HL-60 (cell line): ENCODE results near the gene TANC2.

Source experiments
- DNase-seq, 2 experiments: peaks; one replicate each; pipeline ENCODE4 v3.0.0-alpha.2; 2010 to 2020; ENCODE audit warnings: low read depth in 1 of 2, low spot score in 1 of 2
- H3K27ac ChIP-seq: fragments of 250-450 bp; sonication (Bioruptor Pico); replicated peaks from 2 replicates; pipeline ENCODE4 v1.5.1; 2020; ENCODE audit warnings: mild to moderate bottlenecking, moderate library complexity
- H3K27me3 ChIP-seq: fragments of 250-450 bp; sonication (Bioruptor Pico); 2 replicates; pipeline ENCODE4 v1.5.1; 2021; ENCODE audit warnings: mild to moderate bottlenecking, moderate library complexity; ENCODE audit not compliant: insufficient read depth, poor library complexity, severe bottlenecking
- H3K4me3 ChIP-seq: replicated peaks from 2 replicates; pipeline ENCODE4 v1.5.1; 2011; ENCODE audit warnings: mild to moderate bottlenecking, control low read depth, low read length; ENCODE audit not compliant: insufficient read depth
- GABPA ChIP-seq: IDR thresholded peaks from 2 replicates; pipeline ENCODE4 v1.6.1; 2012; ENCODE audit warnings: low read depth
- POLR2AphosphoS5 ChIP-seq: IDR thresholded peaks from 2 replicates; pipeline ENCODE4 v1.6.1; 2012; ENCODE audit warnings: low read depth
- SPI1 ChIP-seq: IDR thresholded peaks from 2 replicates; pipeline ENCODE4 v1.6.1; 2012; ENCODE audit warnings: low read depth, mild to moderate bottlenecking, borderline replicate concordance
- TF ChIP-seq, protein P1 (sequence below): IDR thresholded peaks from one replicate; pipeline ENCODE4 v1.5.1; 2011; ENCODE audit warnings: low read length, control low read depth, inconsistent platforms; ENCODE audit not compliant: insufficient read depth
- TF ChIP-seq, protein P2 (sequence below): IDR thresholded peaks from 2 replicates; pipeline ENCODE4 v1.6.1; 2012; ENCODE audit warnings: low read depth; ENCODE audit not compliant: insufficient replicate concordance

Gene TANC2

DNA sequence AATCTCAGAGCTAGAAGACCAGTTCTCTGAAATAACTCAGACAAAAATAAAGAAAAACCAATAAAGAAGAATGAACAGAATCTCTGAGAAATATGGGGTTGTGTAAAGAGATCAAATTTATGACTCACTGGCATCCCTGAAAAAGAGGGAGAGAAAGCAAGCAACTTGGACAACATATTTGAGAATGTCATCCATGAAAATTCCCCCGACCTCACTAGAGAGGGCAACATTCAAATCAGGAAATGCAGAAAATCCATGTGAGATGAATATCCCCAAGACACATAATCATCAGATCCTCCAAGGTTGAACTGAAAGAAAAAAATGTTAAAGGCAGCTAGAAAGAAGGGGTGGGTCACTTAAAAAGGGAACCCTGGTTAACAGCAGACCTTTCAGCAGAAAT is 32.1 kb downstream of the TANC2 start:
- no peaks in the 10 kb centered on the region for H3K27me3 ChIP-seq
- no peak overlapping the region for H3K27ac ChIP-seq
- TF ChIP-seq GABPA (no peak), SPI1 (0 out of 2 replicates have a peak, but pooled peaks have one; percentile 7)
- TF ChIP-seq, protein P1, sequence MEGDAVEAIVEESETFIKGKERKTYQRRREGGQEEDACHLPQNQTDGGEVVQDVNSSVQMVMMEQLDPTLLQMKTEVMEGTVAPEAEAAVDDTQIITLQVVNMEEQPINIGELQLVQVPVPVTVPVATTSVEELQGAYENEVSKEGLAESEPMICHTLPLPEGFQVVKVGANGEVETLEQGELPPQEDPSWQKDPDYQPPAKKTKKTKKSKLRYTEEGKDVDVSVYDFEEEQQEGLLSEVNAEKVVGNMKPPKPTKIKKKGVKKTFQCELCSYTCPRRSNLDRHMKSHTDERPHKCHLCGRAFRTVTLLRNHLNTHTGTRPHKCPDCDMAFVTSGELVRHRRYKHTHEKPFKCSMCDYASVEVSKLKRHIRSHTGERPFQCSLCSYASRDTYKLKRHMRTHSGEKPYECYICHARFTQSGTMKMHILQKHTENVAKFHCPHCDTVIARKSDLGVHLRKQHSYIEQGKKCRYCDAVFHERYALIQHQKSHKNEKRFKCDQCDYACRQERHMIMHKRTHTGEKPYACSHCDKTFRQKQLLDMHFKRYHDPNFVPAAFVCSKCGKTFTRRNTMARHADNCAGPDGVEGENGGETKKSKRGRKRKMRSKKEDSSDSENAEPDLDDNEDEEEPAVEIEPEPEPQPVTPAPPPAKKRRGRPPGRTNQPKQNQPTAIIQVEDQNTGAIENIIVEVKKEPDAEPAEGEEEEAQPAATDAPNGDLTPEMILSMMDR, result no peak
- DNase-seq, result no peak
- H3K4me3 ChIP-seq, result no peak overlapping the region

DNA sequence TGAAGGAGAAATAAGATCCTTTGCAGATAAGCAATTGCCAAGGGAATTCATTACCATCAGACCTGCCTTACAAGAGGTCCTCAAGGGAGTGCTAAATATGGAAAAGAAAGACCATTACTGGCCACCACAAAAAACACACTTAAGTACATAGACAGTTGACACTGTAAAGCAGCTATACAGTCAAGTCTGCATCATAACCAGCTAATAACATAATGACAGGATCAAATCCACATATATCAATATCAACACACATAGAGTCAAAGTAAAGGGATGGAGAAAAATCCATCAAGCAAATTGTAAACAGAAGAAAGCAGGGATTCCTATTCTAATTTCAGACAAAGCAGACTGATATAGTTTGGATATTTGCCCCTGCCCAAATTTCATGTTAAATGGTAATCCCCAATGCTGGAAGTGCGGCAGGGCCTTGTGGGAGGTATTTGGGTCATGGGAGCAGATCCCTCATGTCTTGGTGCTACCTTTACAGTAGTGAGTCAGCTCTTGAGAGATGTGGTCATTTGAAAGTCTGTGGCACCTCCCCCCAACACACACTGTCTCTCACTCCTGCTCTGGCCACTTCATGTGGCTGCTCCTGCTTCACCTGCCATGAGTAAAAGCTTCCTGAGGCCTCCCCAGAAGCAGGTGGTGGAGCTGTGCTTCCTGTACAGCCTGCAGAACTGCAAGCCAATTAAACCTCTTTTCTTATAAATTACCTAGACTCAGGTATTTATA is 32.8 kb downstream of the TANC2 start:
- DNase-seq, result no peak
- Histone ChIP-seq H3K27ac (no peak overlapping the region), H3K27me3 (no peaks in the 10 kb centered on the region), H3K4me3 (no peak overlapping the region)
- no peak for TF ChIP-seq POLR2AphosphoS5
- TF ChIP-seq, protein P2, sequence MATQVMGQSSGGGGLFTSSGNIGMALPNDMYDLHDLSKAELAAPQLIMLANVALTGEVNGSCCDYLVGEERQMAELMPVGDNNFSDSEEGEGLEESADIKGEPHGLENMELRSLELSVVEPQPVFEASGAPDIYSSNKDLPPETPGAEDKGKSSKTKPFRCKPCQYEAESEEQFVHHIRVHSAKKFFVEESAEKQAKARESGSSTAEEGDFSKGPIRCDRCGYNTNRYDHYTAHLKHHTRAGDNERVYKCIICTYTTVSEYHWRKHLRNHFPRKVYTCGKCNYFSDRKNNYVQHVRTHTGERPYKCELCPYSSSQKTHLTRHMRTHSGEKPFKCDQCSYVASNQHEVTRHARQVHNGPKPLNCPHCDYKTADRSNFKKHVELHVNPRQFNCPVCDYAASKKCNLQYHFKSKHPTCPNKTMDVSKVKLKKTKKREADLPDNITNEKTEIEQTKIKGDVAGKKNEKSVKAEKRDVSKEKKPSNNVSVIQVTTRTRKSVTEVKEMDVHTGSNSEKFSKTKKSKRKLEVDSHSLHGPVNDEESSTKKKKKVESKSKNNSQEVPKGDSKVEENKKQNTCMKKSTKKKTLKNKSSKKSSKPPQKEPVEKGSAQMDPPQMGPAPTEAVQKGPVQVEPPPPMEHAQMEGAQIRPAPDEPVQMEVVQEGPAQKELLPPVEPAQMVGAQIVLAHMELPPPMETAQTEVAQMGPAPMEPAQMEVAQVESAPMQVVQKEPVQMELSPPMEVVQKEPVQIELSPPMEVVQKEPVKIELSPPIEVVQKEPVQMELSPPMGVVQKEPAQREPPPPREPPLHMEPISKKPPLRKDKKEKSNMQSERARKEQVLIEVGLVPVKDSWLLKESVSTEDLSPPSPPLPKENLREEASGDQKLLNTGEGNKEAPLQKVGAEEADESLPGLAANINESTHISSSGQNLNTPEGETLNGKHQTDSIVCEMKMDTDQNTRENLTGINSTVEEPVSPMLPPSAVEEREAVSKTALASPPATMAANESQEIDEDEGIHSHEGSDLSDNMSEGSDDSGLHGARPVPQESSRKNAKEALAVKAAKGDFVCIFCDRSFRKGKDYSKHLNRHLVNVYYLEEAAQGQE, result no peak
- TF ChIP-seq GABPA, result no peak
- TF ChIP-seq, protein P1, result no peak
- TF ChIP-seq SPI1, result no peak

DNA sequence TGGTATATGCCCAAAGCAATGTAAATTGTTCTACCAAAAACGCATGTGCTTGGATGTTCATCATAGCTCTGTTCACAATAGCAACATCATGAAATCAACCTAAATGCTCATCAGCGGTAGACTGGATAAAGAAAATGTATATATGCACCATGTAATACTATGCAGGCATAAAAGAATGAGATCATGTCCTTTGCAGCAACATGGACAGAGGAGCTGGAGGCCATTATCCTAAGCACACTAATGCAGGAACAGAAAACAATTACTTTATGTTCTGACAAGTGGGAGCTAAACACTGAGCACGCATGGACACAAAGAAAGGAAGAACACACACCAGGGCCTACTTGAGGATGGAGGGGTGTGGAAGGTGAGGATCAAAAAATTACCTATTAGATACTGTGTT is 33.7 kb downstream of the TANC2 start:
- DNase-seq, result no peak
- TF ChIP-seq, protein P2, result no peak
- TF ChIP-seq POLR2AphosphoS5, result no peak
- TF ChIP-seq SPI1, result no peak
- TF ChIP-seq, protein P1, result no peak
- TF ChIP-seq GABPA, result no peak
- no peak overlapping the region for H3K27ac ChIP-seq
- H3K27me3 ChIP-seq, result no peaks in the 10 kb centered on the region
- H3K4me3 ChIP-seq, result no peak overlapping the region
